Amniotic epithelial cell (primary cell): Measurements from ENCODE around the gene KRT71.
"Not testable (repeated sequence)": the region's sequence is repeated elsewhere in the genome, so short reads cannot be mapped to it uniquely, and the experiment has no call there.

Source experiments
- DNase-seq: peaks from one replicate; pipeline ENCODE4 v3.0.0-alpha.2; 2010; ENCODE audit warnings: low read depth

KRT71 gene

GRCh38 chr12:52521175-52521567 lies 31.8 kb downstream of the KRT71 start:
- DNase-seq: peak; percentile 59

- no peak for DNase-seq
Observed at GRCh38 chr12:52519826-52520662, 32.9 kb downstream of the KRT71 start, which contains the start of gene KRT5. Gene KRT5 (minus strand): TSS chr12:52520394. CDS start chr12:52520296, 98 bp downstream.

GRCh38 chr12:52519387-52519703 lies 33.6 kb downstream of the KRT71 start:
- DNase-seq: no peak

GRCh38 chr12:52518574-52519386 lies 34.2 kb downstream of the KRT71 start:
- no peak for DNase-seq

- no peak for DNase-seq
Observed at GRCh38 chr12:52517888-52518287, 35.1 kb downstream of the KRT71 start.

- no peak for DNase-seq
Observed at GRCh38 chr12:52517005-52517835, 35.7 kb downstream of the KRT71 start.

GRCh38 chr12:52515927-52516831 lies 36.8 kb downstream of the KRT71 start:
- peak; percentile 84 for DNase-seq

GRCh38 chr12:52515319-52515646 lies 37.7 kb downstream of the KRT71 start:
- no peak for DNase-seq

GRCh38 chr12:52514471-52515318 lies 38.2 kb downstream of the KRT71 start:
- no peak for DNase-seq

GRCh38 chr12:52513736-52514135 lies 39.2 kb downstream of the KRT71 start:
- DNase-seq: no peak

- peak; percentile 24 for DNase-seq
Observed at GRCh38 chr12:52508211-52508610, 44.7 kb downstream of the KRT71 start.

GRCh38 chr12:52506858-52507715 lies 45.9 kb downstream of the KRT71 start:
- peak; percentile 94 for DNase-seq

GRCh38 chr12:52502877-52503276 lies 50.1 kb downstream of the KRT71 start:
- no peak for DNase-seq

- peak; percentile 26 for DNase-seq
Observed at GRCh38 chr12:52501490-52501889, 51.5 kb downstream of the KRT71 start.

GRCh38 chr12:52500574-52500973 lies 52.4 kb downstream of the KRT71 start:
- not testable (repeated sequence) for DNase-seq

GRCh38 chr12:52499806-52500560 lies 53.0 kb downstream of the KRT71 start:
- peak; percentile 57 for DNase-seq

GRCh38 chr12:52498946-52499345 lies 54.0 kb downstream of the KRT71 start:
- DNase-seq: no peak

GRCh38 chr12:52497975-52498374 lies 55.0 kb downstream of the KRT71 start:
- no peak for DNase-seq
